Neural progenitor cell (in vitro differentiated cells): ENCODE results near the gene ABCC10.

Source experiments
- CTCF ChIP-seq: fragments of 200-600 bp; sonication (generic); IDR thresholded peaks from 2 replicates; pipeline ENCODE4 v1.5.1; 2017; ENCODE audit warnings: antibody characterized with exemption, mild to moderate bottlenecking
- EZH2 ChIP-seq: fragments of 200-600 bp; sonication (generic); IDR thresholded peaks from 2 replicates; pipeline ENCODE4 v1.6.1; 2017; ENCODE audit warnings: antibody characterized with exemption, mild to moderate bottlenecking, moderate library complexity
- EZH2phosphoT487 ChIP-seq: fragments of 200-600 bp; sonication (generic); IDR thresholded peaks from 2 replicates; pipeline ENCODE4 v1.6.1; 2017; ENCODE audit warnings: antibody characterized with exemption

DNA sequence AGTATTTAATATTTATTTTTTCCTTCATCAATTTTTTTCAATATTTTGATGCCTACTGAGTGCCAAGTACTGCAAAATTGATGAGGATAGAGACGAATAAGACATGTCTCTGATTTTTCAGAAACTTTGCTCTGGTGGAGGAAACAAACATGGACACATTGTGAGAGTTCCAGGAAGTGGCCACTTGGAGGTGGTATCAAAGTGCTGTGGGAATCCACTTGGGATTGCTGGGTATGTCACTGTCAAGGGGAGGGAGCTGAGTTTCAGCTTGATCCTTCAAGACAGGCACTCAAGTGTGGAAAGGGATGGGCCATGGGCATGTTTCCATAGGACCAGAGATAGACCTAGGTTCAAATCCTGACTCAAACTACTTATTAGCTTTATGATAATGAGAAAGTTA, 24.5 kb upstream of the ABCC10 start:
- no peak for TF ChIP-seq CTCF
- no peak for TF ChIP-seq EZH2
- no peak for TF ChIP-seq EZH2phosphoT487
